Spleen (tissue), 11 donors: ENCODE data around the gene FMC1. TPM values are rescaled to one million over a fixed set of nuclear protein-coding genes. Genes with fewer than 3 reads are reported as not detected.
A peak's percentile ranks its signal among the peaks of the same experiment; 100 is the strongest.

Experiments used
- DNase-seq: peaks from one replicate; pipeline ENCODE4 v3.0.0-alpha.2; 2020
- H3K27ac ChIP-seq, 8 donors: fragments of 200-600 bp; sonication (generic) in 7 of 8; 1 replicate in 4 of 8; 2 replicates in 4 of 8; pipeline versions ENCODE4 v1.5.0 to v1.8.0; 2016 to 2021; ENCODE audit warnings: inconsistent platforms in 4 of 8, mild to moderate bottlenecking in 4 of 8, moderate library complexity in 1 of 8
- H3K27me3 ChIP-seq, 7 donors: fragments of 200-600 bp; sonication (generic) in 6 of 7; replicated peaks in 1 of 7; 1 replicate in 4 of 7; 2 replicates in 3 of 7; pipeline versions ENCODE4 v1.5.0 to v1.8.0; 2016 to 2021; ENCODE audit warnings: inconsistent platforms in 3 of 7, mild to moderate bottlenecking in 1 of 7
- H3K36me3 ChIP-seq, 6 donors: fragments of 200-600 bp; sonication (generic) in 5 of 6; 1 replicate in 4 of 6; 2 replicates in 2 of 6; pipeline versions ENCODE4 v1.5.0 to v1.8.0; 2016 to 2021; ENCODE audit warnings: inconsistent platforms in 2 of 6
- H3K4me1 ChIP-seq, 6 donors: fragments of 200-600 bp; sonication (generic) in 5 of 6; 1 replicate in 3 of 6; 2 replicates in 3 of 6; pipeline versions ENCODE4 v1.5.0 to v1.8.0; 2016 to 2021; ENCODE audit warnings: inconsistent platforms in 3 of 6
- H3K4me3 ChIP-seq, 8 donors: fragments of 200-600 bp; sonication (generic) in 7 of 8; 1 replicate in 4 of 8; 2 replicates in 4 of 8; pipeline versions ENCODE4 v1.5.0 to v1.8.0; 2016 to 2021; ENCODE audit warnings: inconsistent platforms in 4 of 8, mild to moderate bottlenecking in 4 of 8, moderate library complexity in 2 of 8
- H3K9me3 ChIP-seq, 8 donors: fragments of 200-600 bp; sonication (generic) in 7 of 8; 1 replicate in 4 of 8; 2 replicates in 4 of 8; pipeline versions ENCODE4 v1.5.0 to v1.8.0; 2016 to 2021; ENCODE audit warnings: inconsistent platforms in 4 of 8
- POLR2A ChIP-seq, 3 donors: fragments of 450-650 bp; IDR thresholded peaks; one replicate each; pipeline ENCODE4 v1.5.1; 2017; ENCODE audit warnings: antibody characterized with exemption in 3 of 3, mild to moderate bottlenecking in 1 of 3
- POLR2AphosphoS5 ChIP-seq, 3 donors: sonication (generic); formaldehyde crosslinking; IDR thresholded peaks; one replicate each; pipeline ENCODE4 v1.5.1; 2017; ENCODE audit warnings: antibody characterized with exemption in 3 of 3
- WGBS, 5 donors: extraction: QIAGEN DNeasy Blood & Tissue Kit in 3 of 5; methylation state at CpG; one replicate each; pipeline versions ENCODE4 v1.1.5 to v1.1.7; 2013 to 2018; 5-methylcytosine and 5-hydroxymethylcytosine counted together
- intact Hi-C: fragments of 100-400 bp; cut with DNase I; formaldehyde crosslinking; loops from one replicate; pipeline ENCODE4 v1.15.0; 2023; ENCODE audit warnings: low total_unique reads
- polyA plus RNA-seq, 3 donors: library from polyadenylated mRNA; stranded (reverse); fragments of 200-250 nt; gene quantifications; one replicate each; pipeline ENCODE4 v1.2.1, GENCODE V29; 2013
- total RNA-seq, 7 donors: library from RNA; depleted of rRNA in 3 of 7; stranded (reverse); fragments of >200 nt in 3 of 7; fragmentation: NEBNext Ultra II Directional in 4 of 7; extraction: Animal tissue kit (Norgen Biotek cat#: 25700) in 4 of 7; gene quantifications; one replicate each; pipeline versions ENCODE4 v1.1.0 to v1.2.1, GENCODE V29; 2016 to 2021
- TF ChIP-seq, protein P1 (sequence below), 11 experiments: fragments of 200-600 bp in 7 of 11; fragments of 450-650 bp in 4 of 11; sonication (generic) in 4 of 11; IDR thresholded peaks in 8 of 11; conservative IDR thresholded peaks in 3 of 11; 1 replicate in 7 of 11; 2 replicates in 4 of 11; pipeline versions ENCODE4 v1.4.0 to v1.8.0; 2016 to 2021; ENCODE audit warnings: antibody characterized with exemption in 11 of 11, inconsistent platforms in 4 of 11, mild to moderate bottlenecking in 1 of 11
- donor health status: healthy with polysubstance abuse.
- donor health status: DM: no; HTN: no; CAD: no; lungs with moderate emphysema.
- donor health status: DM: no; HTN: no; CAD: no.
- donor health status: Bipolar disorder and iron deficiency.
- donor health status: healthy.
- donor health status: DM: no; HTN: no; CAD: no.
- donor health status: DM: yes; HTN: yes; CAD: no.

FMC1 gene
- total and polyA plus RNA-seq, 10 donors, result 4.3 to 26.2 (median 11.8) TPM

DNA sequence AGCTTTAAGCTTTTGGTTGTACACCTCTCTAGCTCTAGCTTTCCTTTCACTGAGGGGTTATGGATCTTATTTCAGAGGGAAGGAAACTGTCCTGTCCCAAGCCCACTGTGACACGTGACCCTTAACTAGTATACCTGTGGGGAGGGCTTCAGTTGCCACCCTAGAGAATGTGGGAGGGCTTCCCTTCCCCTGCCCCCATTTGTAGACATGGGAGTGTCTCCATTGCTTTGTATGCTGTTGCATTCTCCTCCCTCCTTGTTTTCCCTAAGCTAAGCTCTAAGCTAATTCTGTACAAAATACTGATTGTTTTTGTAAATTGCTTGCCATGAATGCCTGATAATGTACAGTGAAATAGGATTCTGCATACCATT lies 29.8 kb downstream of the FMC1 start:
- Histone ChIP-seq H3K4me3 (no peak overlapping the region), H3K4me1 (peaks cover 8 to 99% (median 45%) of the 10 kb centered on the region in 6 donors), H3K27ac (no peak overlapping the region), H3K27me3 (no peaks in the 10 kb centered on the region), H3K9me3 (no peaks in the 10 kb centered on the region), H3K36me3 (peaks cover 0 to 35% (median 3%) of the 10 kb centered on the region in 6 donors)
- TF ChIP-seq, protein P1, sequence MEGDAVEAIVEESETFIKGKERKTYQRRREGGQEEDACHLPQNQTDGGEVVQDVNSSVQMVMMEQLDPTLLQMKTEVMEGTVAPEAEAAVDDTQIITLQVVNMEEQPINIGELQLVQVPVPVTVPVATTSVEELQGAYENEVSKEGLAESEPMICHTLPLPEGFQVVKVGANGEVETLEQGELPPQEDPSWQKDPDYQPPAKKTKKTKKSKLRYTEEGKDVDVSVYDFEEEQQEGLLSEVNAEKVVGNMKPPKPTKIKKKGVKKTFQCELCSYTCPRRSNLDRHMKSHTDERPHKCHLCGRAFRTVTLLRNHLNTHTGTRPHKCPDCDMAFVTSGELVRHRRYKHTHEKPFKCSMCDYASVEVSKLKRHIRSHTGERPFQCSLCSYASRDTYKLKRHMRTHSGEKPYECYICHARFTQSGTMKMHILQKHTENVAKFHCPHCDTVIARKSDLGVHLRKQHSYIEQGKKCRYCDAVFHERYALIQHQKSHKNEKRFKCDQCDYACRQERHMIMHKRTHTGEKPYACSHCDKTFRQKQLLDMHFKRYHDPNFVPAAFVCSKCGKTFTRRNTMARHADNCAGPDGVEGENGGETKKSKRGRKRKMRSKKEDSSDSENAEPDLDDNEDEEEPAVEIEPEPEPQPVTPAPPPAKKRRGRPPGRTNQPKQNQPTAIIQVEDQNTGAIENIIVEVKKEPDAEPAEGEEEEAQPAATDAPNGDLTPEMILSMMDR (IDR thresholded peaks at IDR 0.05 in 8 of 11, conservative IDR thresholded peaks at IDR 0.05 in 3 of 11), result no peak
- TF ChIP-seq POLR2AphosphoS5 (IDR thresholded peaks at IDR 0.05), result no peak
- no peak for TF ChIP-seq POLR2A (IDR thresholded peaks at IDR 0.05)
- 71 to 95% (median 85%) methylated on average over 1 of the region's 1 CpG for WGBS, 5 donors
- intact Hi-C loops, result no loop called here
- DNase-seq, result no peak

DNA sequence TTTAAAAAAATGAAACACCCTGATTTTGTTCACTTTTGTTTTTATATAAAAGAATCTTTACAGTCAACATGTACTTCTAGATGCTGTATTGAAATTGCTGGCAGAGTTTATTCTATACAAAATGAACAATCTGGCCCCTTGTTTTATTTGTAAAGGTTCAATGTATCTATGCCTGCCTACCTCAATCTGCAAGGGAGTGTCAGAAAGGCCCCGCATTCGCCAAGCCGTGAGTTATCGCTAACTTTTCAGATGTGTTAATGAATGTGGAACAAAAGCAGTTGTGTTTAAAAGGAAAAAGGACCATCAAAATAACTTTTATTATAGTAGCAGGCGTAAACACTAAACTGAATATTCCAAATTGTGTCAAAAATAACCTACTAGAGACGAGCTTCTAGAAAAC lies 33.1 kb downstream of the FMC1 start:
- TF ChIP-seq, protein P1 (IDR thresholded peaks at IDR 0.05 in 8 of 11, conservative IDR thresholded peaks at IDR 0.05 in 3 of 11), result no peak
- TF ChIP-seq POLR2A (IDR thresholded peaks at IDR 0.05) (no peak), POLR2AphosphoS5 (IDR thresholded peaks at IDR 0.05) (no peak)
- Histone ChIP-seq H3K4me1 (peaks cover 8 to 66% (median 32%) of the 10 kb centered on the region in 6 donors), H3K36me3 (peaks cover 0 to 50% (median 33%) of the 10 kb centered on the region in 6 donors), H3K27ac (no peak overlapping the region), H3K27me3 (no peaks in the 10 kb centered on the region), H3K9me3 (no peaks in the 10 kb centered on the region), H3K4me3 (no peak overlapping the region)
- 90 to 96% (median 94%) methylated on average over 6 of the region's 6 CpGs for WGBS, 5 donors
- intact Hi-C loops, result no loop called here
- DNase-seq, result no peak

DNA sequence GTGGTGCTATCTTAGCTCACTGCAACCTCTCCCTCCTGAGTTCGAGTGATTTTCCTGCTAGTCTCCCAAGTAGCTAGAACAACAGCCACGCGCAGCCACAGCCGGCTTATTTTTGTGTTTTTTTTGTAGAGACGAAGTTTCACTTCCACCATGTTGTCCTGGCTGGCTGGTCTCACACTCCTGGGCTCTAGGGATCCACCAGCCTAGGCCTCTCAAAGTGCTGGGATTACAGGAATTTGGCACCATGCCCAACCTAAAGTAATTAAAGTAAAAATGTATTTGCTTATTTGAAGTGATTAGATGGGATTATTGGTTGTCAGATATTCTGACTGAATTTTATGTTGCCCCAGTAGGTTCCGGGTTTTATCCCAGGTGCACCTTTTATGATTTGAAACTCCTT lies 41.3 kb downstream of the FMC1 start:
- Histone ChIP-seq H3K36me3 (peaks cover 0 to 100% (median 68%) of the 10 kb centered on the region in 6 donors), H3K4me1 (peaks cover 0 to 9% (median 3%) of the 10 kb centered on the region in 6 donors), H3K4me3 (no peak overlapping the region), H3K9me3 (no peaks in the 10 kb centered on the region), H3K27me3 (no peaks in the 10 kb centered on the region), H3K27ac (peak overlapping the region in 1 of 8 donors; percentile 4)
- intact Hi-C loops, result no loop called here
- no peak for DNase-seq
- TF ChIP-seq POLR2AphosphoS5 (IDR thresholded peaks at IDR 0.05) (no peak), POLR2A (IDR thresholded peaks at IDR 0.05) (no peak)
- TF ChIP-seq, protein P1 (IDR thresholded peaks at IDR 0.05 in 8 of 11, conservative IDR thresholded peaks at IDR 0.05 in 3 of 11), result no peak
- 85 to 92% (median 90%) methylated on average over 6 of the region's 6 CpGs for WGBS, 5 donors

DNA sequence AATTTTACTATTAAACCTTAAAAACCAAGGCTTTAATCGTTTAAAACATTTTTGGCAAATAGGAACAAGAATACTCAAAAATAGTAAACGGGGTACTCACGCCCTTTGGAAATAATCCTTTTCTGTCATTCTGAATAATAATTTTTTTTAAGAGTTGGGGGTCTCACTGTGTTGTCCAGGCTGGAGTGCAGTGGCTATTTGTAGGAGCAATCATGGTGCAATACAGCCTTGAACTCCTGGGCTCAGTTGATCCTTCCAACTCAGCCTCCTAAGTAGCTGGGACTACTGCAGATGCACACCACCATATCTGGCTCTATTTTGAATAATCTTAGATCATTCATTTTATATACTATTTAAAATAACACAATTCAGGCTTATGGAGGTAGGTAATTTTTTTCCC lies 43.5 kb downstream of the FMC1 start:
- no peak for TF ChIP-seq POLR2A (IDR thresholded peaks at IDR 0.05)
- TF ChIP-seq, protein P1 (IDR thresholded peaks at IDR 0.05 in 8 of 11, conservative IDR thresholded peaks at IDR 0.05 in 3 of 11), result no peak
- no peak for TF ChIP-seq POLR2AphosphoS5 (IDR thresholded peaks at IDR 0.05)
- H3K27ac ChIP-seq, result no peak overlapping the region
- WGBS, 5 donors, result 93 to 99% (median 97%) methylated on average over 3 of the region's 3 CpGs
- H3K36me3 ChIP-seq, result peaks cover 0 to 100% (median 61%) of the 10 kb centered on the region in 6 donors
- H3K4me1 ChIP-seq, result peaks cover 0 to 9% (median 3%) of the 10 kb centered on the region in 6 donors
- no peaks in the 10 kb centered on the region for H3K27me3 ChIP-seq
- H3K4me3 ChIP-seq, result no peak overlapping the region
- intact Hi-C loops, result no loop called here
- no peak for DNase-seq
- H3K9me3 ChIP-seq, result no peaks in the 10 kb centered on the region
